Chondrocyte (in vitro differentiated cells): ENCODE measurements around the gene DENND1A. TPM values are rescaled to one million over a fixed set of nuclear protein-coding genes. Genes with fewer than 3 reads are reported as not detected.

Experiments used
- DNase-seq: peaks from one replicate; pipeline ENCODE4 v3.0.0; 2021; ENCODE audit warnings: mixed read lengths, low spot score
- H3K27ac Mint-ChIP-seq: one replicate; pipeline ENCODE4 v1.8.0; 2021; ENCODE audit warnings: mild to moderate bottlenecking, moderate library complexity, mixed read lengths; ENCODE audit not compliant: unreplicated experiment
- H3K27me3 Mint-ChIP-seq: 2 replicates; pipeline ENCODE4 v1.8.0; 2021; ENCODE audit warnings: low read depth, mixed read lengths
- H3K36me3 Mint-ChIP-seq: 2 replicates; pipeline ENCODE4 v1.8.0; 2021; ENCODE audit warnings: low read depth, mixed read lengths
- H3K4me1 Mint-ChIP-seq: 2 replicates; pipeline ENCODE4 v1.8.0; 2021; ENCODE audit warnings: low read depth, mild to moderate bottlenecking, mixed read lengths
- H3K4me3 Mint-ChIP-seq: one replicate; pipeline ENCODE4 v1.8.0; 2021; ENCODE audit warnings: mild to moderate bottlenecking, moderate library complexity, mixed read lengths; ENCODE audit not compliant: unreplicated experiment
- H3K9me3 Mint-ChIP-seq: 2 replicates; pipeline ENCODE4 v1.8.0; 2021; ENCODE audit warnings: low read depth, mixed read lengths
- CTCF ChIP-seq: fragments of 200-600 bp; sonication (generic); IDR thresholded peaks from 2 replicates; pipeline ENCODE4 v1.5.0; 2021; ENCODE audit warnings: antibody characterized with exemption, mild to moderate bottlenecking, moderate library complexity
- total RNA-seq: library from RNA; stranded (reverse); gene quantifications from 3 replicates; pipeline ENCODE4 v1.2.1, GENCODE V29; 2021

DENND1A gene
- total RNA-seq, 1 donor from 2014 or later: 15.3 TPM

GRCh38 chr9:123685489-123686083 lies 244.3 kb downstream of the DENND1A start:
- no peak overlapping the region for H3K4me3 Mint-ChIP-seq
- peaks cover 30% of the 10 kb centered on the region for H3K4me1 Mint-ChIP-seq
- peaks cover 1% of the 10 kb centered on the region for H3K36me3 Mint-ChIP-seq
- no peaks in the 10 kb centered on the region for H3K27me3 Mint-ChIP-seq
- no peak for TF ChIP-seq CTCF
- peaks cover 4% of the 10 kb centered on the region for H3K9me3 Mint-ChIP-seq
- no peak overlapping the region for H3K27ac Mint-ChIP-seq
- no peak for DNase-seq

DNA sequence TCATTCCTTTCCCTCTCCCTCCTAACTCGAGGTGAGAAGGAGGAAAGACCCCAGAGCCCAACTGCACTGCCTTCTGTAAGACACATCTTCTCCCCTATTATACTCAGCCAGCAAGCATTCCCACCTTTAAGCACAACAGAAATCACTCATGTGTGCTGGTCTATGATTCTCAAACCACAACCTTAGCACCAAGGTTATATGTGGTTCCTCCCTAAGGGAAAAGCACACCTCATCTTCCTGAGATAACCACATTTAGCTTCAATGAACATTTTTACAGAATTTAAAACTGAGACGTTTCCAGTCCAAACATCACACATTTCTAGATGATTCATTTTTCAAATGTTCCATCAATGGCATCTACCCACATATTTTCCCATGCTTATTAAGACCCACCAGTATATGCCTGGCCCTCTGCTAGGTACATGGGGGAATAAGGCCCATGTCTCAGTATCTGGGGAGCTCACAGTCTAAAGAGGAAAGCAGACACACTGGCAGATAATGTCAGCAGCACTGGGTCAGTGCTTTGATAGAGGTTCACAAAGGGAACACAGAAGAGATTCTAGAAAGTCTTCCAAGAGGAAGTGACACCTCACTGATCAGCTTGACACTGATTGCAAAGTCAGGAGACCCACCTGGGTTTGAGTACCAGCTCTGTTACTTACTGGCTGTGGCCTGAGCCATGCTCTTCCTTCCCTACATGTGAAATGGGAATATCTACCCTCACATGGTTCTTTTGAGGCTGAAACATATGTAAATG lies 245.4 kb downstream of the DENND1A start:
- peaks cover 33% of the 10 kb centered on the region for H3K4me1 Mint-ChIP-seq
- no peak for DNase-seq
- H3K4me3 Mint-ChIP-seq: no peak overlapping the region
- peak overlapping the region; percentile 60 for H3K27ac Mint-ChIP-seq
- peaks cover 1% of the 10 kb centered on the region for H3K36me3 Mint-ChIP-seq
- TF ChIP-seq CTCF: no peak
- H3K9me3 Mint-ChIP-seq: peaks cover 4% of the 10 kb centered on the region
- no peaks in the 10 kb centered on the region for H3K27me3 Mint-ChIP-seq

GRCh38 chr9:123682746-123683145 lies 247.2 kb downstream of the DENND1A start:
- TF ChIP-seq CTCF: no peak
- Mint-ChIP-seq H3K4me1 (peaks cover 50% of the 10 kb centered on the region), H3K9me3 (peaks cover 4% of the 10 kb centered on the region), H3K36me3 (peaks cover 1% of the 10 kb centered on the region), H3K27me3 (no peaks in the 10 kb centered on the region), H3K27ac (no peak overlapping the region), H3K4me3 (no peak overlapping the region)
- DNase-seq: no peak

GRCh38 chr9:123680352-123680751 lies 249.6 kb downstream of the DENND1A start:
- no peak for DNase-seq
- H3K36me3 Mint-ChIP-seq: peaks cover 1% of the 10 kb centered on the region
- peaks cover 4% of the 10 kb centered on the region for H3K9me3 Mint-ChIP-seq
- no peaks in the 10 kb centered on the region for H3K27me3 Mint-ChIP-seq
- peaks cover 35% of the 10 kb centered on the region for H3K4me1 Mint-ChIP-seq
- TF ChIP-seq CTCF: no peak
- H3K27ac Mint-ChIP-seq: no peak overlapping the region
- H3K4me3 Mint-ChIP-seq: no peak overlapping the region

GRCh38 chr9:123679330-123679987 lies 250.5 kb downstream of the DENND1A start:
- no peak overlapping the region for H3K27ac Mint-ChIP-seq
- H3K4me3 Mint-ChIP-seq: no peak overlapping the region
- peaks cover 28% of the 10 kb centered on the region for H3K4me1 Mint-ChIP-seq
- H3K36me3 Mint-ChIP-seq: peaks cover 4% of the 10 kb centered on the region
- no peak for DNase-seq
- no peaks in the 10 kb centered on the region for H3K27me3 Mint-ChIP-seq
- no peak for TF ChIP-seq CTCF
- H3K9me3 Mint-ChIP-seq: peaks cover 7% of the 10 kb centered on the region
